ENCODE results near the gene SNN.

DNA sequence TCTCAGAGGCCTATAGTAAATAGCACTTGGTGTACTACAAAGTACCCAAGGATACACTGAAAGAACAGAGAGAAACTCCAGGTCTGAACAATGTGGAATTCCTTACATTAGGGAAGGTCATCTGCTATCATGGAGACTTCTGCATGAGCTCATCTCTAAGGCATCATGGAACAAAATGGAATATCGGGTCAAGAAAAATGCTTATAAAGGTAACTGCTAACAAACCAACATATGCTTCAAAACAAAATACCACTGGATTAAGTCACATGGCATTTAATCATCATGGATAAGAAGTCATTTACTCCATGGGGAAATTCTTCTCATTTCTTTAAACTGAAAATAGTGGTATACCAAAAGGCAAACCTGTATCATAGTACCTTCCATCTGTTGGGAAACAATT lies 40.2 kb downstream of the SNN start:
- TF ChIP-seq, protein P1, sequence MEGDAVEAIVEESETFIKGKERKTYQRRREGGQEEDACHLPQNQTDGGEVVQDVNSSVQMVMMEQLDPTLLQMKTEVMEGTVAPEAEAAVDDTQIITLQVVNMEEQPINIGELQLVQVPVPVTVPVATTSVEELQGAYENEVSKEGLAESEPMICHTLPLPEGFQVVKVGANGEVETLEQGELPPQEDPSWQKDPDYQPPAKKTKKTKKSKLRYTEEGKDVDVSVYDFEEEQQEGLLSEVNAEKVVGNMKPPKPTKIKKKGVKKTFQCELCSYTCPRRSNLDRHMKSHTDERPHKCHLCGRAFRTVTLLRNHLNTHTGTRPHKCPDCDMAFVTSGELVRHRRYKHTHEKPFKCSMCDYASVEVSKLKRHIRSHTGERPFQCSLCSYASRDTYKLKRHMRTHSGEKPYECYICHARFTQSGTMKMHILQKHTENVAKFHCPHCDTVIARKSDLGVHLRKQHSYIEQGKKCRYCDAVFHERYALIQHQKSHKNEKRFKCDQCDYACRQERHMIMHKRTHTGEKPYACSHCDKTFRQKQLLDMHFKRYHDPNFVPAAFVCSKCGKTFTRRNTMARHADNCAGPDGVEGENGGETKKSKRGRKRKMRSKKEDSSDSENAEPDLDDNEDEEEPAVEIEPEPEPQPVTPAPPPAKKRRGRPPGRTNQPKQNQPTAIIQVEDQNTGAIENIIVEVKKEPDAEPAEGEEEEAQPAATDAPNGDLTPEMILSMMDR (IDR thresholded peaks at IDR 0.05): no peak
- no peak for TF ChIP-seq POLR2A (IDR thresholded peaks at IDR 0.05)
